Activated naive CD4-positive, alpha-beta T cell treated with anti-CD3 and anti-CD28 coated beads, Interleukin-2, amount 10 ng/mL, durations not matched to agents 7 days and 5 days (primary cell): ENCODE results near the gene TXK.

Experiments
- CTCF ChIA-PET: fragments of 350-600 bp; sonication (Branson Sonifier 250); formaldehyde crosslinking; loops from one replicate; lab custom pipeline; 2021; ENCODE audit warnings: antibody characterized with exemption; lab: Charles Lee
- DNase-seq: peaks from one replicate; pipeline ENCODE4 v3.0.0-alpha.2; 2020
- H3K27ac Mint-ChIP-seq: one replicate; pipeline ENCODE4 v1.8.0; 2021; ENCODE audit warnings: mild to moderate bottlenecking, moderate library complexity, mixed read lengths
- H3K27me3 Mint-ChIP-seq: one replicate; pipeline ENCODE4 v1.8.0; 2021; ENCODE audit warnings: mild to moderate bottlenecking, mixed read lengths
- H3K36me3 Mint-ChIP-seq: one replicate; pipeline ENCODE4 v1.8.0; 2021; ENCODE audit warnings: mixed read lengths
- H3K4me1 Mint-ChIP-seq: one replicate; pipeline ENCODE4 v1.8.0; 2021; ENCODE audit warnings: mixed read lengths
- H3K4me3 Mint-ChIP-seq: one replicate; pipeline ENCODE4 v1.8.0; 2021; ENCODE audit warnings: mild to moderate bottlenecking, moderate library complexity, mixed read lengths
- H3K9me3 Mint-ChIP-seq: one replicate; pipeline ENCODE4 v1.8.0; 2021; ENCODE audit warnings: mixed read lengths

TXK gene

DNA sequence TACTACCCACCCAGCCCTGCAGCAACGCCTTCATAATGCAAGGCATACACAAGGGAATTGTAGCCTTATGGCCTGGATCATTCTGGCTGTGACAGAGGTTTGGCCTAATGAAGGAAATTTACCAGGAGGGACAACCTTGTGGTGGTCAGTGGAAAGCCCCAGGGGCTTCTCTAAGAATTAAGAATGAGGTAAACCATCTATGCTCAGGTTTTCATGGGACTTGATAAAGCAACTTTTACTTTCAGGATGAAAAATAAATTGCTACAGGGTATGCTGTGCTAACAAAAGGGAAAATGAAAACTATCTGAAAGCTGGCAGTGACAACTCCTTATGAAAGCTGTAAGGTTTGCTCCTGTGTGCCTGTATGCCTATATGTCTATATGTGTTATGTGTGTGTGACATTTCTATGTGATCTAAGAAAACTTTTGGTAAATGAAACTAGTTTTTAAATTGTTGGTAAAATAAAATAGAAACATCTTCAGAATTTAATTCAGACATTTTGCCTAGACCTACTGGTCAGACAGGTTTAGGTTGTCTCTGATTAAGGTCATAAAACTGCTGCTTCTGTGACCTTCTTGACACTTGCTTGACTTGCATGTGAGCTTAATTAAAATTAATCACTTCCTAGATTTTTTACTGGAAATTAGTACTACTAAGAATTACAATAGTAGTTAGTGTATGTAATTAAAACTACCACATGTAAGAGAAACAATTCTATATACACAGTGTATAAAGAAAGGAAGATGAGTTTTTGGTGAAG, 19.9 kb upstream of the TXK start:
- H3K9me3 Mint-ChIP-seq = peaks cover 13% of the 10 kb centered on the region
- no peaks in the 10 kb centered on the region for H3K27me3 Mint-ChIP-seq
- no peaks in the 10 kb centered on the region for H3K4me1 Mint-ChIP-seq
- no peak overlapping the region for H3K4me3 Mint-ChIP-seq
- H3K36me3 Mint-ChIP-seq = peaks cover 5% of the 10 kb centered on the region
- DNase-seq = no peak
- CTCF ChIA-PET = no interaction called here
- no peak overlapping the region for H3K27ac Mint-ChIP-seq

DNA sequence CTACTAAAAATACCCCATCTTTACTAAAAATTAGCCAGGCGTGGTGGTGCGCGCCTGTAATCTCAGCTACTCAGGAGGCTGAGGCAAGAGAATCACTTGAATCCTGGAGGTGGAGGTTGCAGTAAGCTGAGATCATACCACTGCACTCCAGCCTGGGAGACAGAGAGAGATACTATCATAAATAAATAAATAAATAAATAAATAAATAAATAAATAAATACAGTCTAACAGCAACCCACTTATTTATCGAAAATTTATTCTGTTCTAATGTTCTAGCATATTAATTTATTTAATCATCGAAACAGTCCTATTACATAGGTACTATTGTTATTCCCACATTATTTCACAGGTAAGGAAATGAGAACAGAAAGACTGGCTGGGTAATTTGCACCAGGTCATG, 18.2 kb upstream of the TXK start:
- H3K36me3 Mint-ChIP-seq = peaks cover 5% of the 10 kb centered on the region
- no peak overlapping the region for H3K27ac Mint-ChIP-seq
- no peak overlapping the region for H3K4me3 Mint-ChIP-seq
- CTCF ChIA-PET = no interaction called here
- no peaks in the 10 kb centered on the region for H3K27me3 Mint-ChIP-seq
- H3K4me1 Mint-ChIP-seq = no peaks in the 10 kb centered on the region
- H3K9me3 Mint-ChIP-seq = peaks cover 13% of the 10 kb centered on the region
- DNase-seq = no peak

DNA sequence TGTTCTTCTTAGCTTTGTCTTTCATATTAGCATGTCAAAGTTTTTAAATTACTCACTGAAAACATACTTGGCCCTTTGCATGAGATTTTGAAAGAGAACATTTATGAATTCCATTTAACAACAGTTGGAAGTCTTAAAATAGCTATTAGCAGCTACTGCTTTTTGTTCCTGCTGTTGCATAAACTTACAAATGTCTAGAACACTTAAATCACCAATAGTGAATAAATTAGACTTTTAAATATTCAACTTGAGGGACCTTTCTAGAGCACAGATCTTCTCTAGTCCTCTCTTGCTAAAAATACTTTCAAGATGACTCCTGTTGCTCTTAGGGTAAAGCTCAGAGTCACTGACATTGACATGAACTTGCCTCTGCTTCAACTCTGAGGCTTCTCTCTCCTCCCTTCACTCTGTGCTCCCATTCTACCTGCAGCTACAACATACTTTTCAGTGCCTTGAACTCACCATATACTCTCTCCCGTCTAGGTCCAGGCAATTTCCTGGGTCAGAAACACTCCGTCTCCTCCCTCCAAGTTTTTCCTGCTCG, 15.8 kb upstream of the TXK start:
- H3K9me3 Mint-ChIP-seq = peaks cover 10% of the 10 kb centered on the region
- no peak for DNase-seq
- no peak overlapping the region for H3K4me3 Mint-ChIP-seq
- H3K27ac Mint-ChIP-seq = no peak overlapping the region
- CTCF ChIA-PET = interaction anchor here (1.0 kb wide), 1 partner anchor 216 kb away, joined by 3 read pairs; no protein-coding TSS in a partner anchor
- H3K36me3 Mint-ChIP-seq = peaks cover 3% of the 10 kb centered on the region
- H3K4me1 Mint-ChIP-seq = no peaks in the 10 kb centered on the region
- H3K27me3 Mint-ChIP-seq = no peaks in the 10 kb centered on the region

DNA sequence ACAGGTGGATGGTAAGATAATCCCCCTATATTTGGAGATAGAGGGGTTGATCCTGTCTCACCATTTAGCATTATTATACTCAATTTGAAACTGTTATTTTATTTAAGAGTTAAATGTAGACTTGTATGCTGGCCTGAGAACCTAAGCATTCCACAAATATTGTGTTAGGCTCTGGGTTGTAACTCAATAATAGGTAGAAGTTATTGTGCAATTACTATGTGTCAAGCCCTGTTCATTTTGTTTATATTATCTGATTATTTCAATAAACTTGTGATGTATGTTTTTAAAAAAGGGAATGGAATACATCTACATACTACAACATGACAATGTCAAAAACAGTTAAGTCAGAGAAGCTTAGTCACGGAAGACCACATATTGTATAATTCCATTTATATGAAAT, 13.6 kb upstream of the TXK start:
- H3K9me3 Mint-ChIP-seq = no peaks in the 10 kb centered on the region
- H3K36me3 Mint-ChIP-seq = no peaks in the 10 kb centered on the region
- H3K27me3 Mint-ChIP-seq = no peaks in the 10 kb centered on the region

DNA sequence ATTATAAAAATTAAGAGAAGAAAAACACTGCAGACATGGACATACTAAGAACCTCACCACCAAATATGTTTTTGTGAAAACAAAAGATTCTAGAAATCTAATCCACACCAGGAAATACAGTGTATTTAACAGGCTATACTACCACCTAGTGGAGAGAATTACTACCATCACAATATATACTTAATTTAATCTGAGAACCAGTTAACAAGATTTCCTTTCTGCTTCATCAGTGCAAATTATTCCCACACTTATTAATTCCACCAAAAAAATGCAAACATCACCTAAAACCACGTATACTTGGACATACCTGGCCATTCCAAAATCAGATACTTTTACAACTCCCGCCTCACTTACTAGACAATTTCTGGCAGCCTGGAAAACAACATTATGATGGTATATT, 7.0 kb upstream of the TXK start:
- CTCF ChIA-PET = interaction anchor here (0.8 to 5.3 kb wide), 5 partner anchors 13 to 135 kb away, joined by 3 to 143 read pairs (median 4); no protein-coding TSS in a partner anchor
- no peak for DNase-seq
- H3K27me3 Mint-ChIP-seq = no peaks in the 10 kb centered on the region
- H3K27ac Mint-ChIP-seq = no peak overlapping the region
- no peaks in the 10 kb centered on the region for H3K9me3 Mint-ChIP-seq
- H3K4me3 Mint-ChIP-seq = no peak overlapping the region
- H3K36me3 Mint-ChIP-seq = peaks cover 11% of the 10 kb centered on the region
- H3K4me1 Mint-ChIP-seq = peaks cover 52% of the 10 kb centered on the region

More for the DNA sequence above, 13.6 kb upstream of the TXK start:
- no peak overlapping the region for H3K27ac Mint-ChIP-seq
- no peak for DNase-seq
- CTCF ChIA-PET = no interaction called here
- H3K4me3 Mint-ChIP-seq = no peak overlapping the region
- H3K4me1 Mint-ChIP-seq = no peaks in the 10 kb centered on the region

DNA sequence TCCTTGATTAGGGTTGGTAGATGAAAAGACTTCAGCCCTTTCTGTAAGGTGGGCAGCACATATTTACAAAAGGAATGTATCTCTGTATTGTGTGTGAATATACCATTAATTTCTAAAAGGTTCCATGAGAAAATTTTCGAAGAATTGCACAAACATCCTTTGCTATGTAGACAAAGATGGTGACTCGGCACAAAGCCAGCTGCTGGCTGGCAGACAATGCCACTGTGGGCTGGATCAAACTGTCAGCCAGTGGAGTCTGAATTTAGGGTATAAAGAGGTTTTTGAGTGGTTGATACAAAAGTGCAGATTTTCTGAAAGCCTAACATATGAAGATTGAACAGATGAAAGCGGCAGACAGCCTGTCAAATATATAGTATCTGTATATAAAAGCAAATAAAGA, 5.6 kb upstream of the TXK start:
- peaks cover 20% of the 10 kb centered on the region for H3K36me3 Mint-ChIP-seq
- peak; percentile 35 for DNase-seq
- H3K9me3 Mint-ChIP-seq = no peaks in the 10 kb centered on the region
- peak overlapping the region; percentile 96 for H3K27ac Mint-ChIP-seq
- H3K4me1 Mint-ChIP-seq = peaks cover 65% of the 10 kb centered on the region
- H3K27me3 Mint-ChIP-seq = no peaks in the 10 kb centered on the region
- H3K4me3 Mint-ChIP-seq = peak overlapping the region; percentile 68
- CTCF ChIA-PET = interaction anchor here (1.0 to 5.3 kb wide), 12 partner anchors 12 to 435 kb away, joined by 3 to 143 read pairs (median 4); no protein-coding TSS in a partner anchor

DNA sequence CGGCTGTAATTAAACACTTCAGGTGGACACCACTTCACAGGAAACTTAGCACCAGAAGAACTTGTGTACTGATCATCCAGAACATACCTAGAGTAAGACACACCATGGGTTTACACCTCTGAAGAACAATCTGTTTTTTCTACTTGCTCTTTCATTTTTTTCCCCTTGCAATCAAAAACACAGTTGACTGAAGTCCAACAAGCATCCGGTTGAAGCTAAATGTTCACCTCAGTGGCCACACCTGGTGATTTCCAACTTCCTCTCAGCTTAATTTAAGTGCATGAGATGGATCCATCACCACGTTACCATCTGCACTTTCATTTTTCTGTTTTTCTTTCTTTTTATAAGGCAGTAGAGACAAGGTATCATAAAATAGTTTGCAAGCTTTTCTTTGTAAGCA, 4.9 kb upstream of the TXK start:
- CTCF ChIA-PET = interaction anchor here (1.0 to 5.3 kb wide), 9 partner anchors 11 to 434 kb away, joined by 3 to 143 read pairs (median 4); no protein-coding TSS in a partner anchor
- Mint-ChIP-seq H3K36me3 (peaks cover 22% of the 10 kb centered on the region), H3K4me3 (peak overlapping the region; percentile 68), H3K9me3 (no peaks in the 10 kb centered on the region), H3K27me3 (no peaks in the 10 kb centered on the region), H3K27ac (peak overlapping the region; percentile 96), H3K4me1 (peaks cover 73% of the 10 kb centered on the region)
- peak; percentile 73 for DNase-seq

DNA sequence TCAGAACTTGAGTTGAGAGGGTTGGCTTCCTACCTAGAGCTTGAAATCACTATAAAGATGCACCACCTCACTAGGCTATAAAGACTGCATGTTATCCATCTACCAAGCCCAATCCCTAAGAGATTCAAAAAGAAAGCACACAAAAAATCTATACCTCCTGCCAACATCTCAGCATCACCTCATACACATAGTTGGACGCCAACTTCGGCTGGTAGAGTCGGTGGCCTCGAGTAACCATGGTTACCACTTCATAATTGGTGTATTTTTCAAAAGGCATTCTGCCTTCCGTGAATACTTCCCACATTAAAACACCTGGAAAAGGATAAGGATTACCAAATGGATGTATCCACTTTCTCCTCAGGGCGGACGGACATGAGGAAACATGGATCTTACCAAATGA, 4.5 kb upstream of the TXK start:
- H3K4me3 Mint-ChIP-seq = peak overlapping the region; percentile 68
- CTCF ChIA-PET = interaction anchor here (1.0 to 5.3 kb wide), 6 partner anchors 11 to 137 kb away, joined by 3 to 143 read pairs (median 6); no protein-coding TSS in a partner anchor
- DNase-seq = no peak
- H3K36me3 Mint-ChIP-seq = peaks cover 24% of the 10 kb centered on the region
- no peaks in the 10 kb centered on the region for H3K27me3 Mint-ChIP-seq
- H3K27ac Mint-ChIP-seq = peak overlapping the region; percentile 96
- H3K9me3 Mint-ChIP-seq = no peaks in the 10 kb centered on the region
- peaks cover 74% of the 10 kb centered on the region for H3K4me1 Mint-ChIP-seq

DNA sequence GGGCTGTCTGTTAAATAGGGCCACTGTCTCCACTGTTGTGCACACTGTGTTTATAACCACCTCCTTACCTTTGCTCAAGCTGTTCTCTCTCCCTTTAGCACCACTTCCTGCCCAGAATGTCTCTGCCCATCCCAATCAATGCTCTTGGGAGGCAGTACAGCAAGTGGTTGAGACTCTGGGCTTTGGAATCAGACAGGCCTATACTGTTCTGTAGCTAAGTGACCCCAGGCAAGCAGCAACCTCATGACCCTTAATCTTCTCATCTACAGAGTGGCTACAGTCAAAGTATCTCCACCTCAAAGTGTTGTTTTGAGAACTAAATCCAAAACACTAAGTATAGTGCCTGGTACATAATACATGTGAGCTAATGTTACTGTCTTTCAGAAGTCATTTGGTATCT, 3.8 kb upstream of the TXK start:
- H3K36me3 Mint-ChIP-seq = peaks cover 26% of the 10 kb centered on the region
- H3K9me3 Mint-ChIP-seq = no peaks in the 10 kb centered on the region
- peaks cover 74% of the 10 kb centered on the region for H3K4me1 Mint-ChIP-seq
- peak overlapping the region; percentile 68 for H3K4me3 Mint-ChIP-seq
- no peaks in the 10 kb centered on the region for H3K27me3 Mint-ChIP-seq
- peak; percentile 42 for DNase-seq
- H3K27ac Mint-ChIP-seq = peak overlapping the region; percentile 96
- CTCF ChIA-PET = interaction anchor here (1.0 to 5.3 kb wide), 3 partner anchors 10 to 137 kb away, joined by 3 to 143 read pairs (median 14); no protein-coding TSS in a partner anchor

DNA sequence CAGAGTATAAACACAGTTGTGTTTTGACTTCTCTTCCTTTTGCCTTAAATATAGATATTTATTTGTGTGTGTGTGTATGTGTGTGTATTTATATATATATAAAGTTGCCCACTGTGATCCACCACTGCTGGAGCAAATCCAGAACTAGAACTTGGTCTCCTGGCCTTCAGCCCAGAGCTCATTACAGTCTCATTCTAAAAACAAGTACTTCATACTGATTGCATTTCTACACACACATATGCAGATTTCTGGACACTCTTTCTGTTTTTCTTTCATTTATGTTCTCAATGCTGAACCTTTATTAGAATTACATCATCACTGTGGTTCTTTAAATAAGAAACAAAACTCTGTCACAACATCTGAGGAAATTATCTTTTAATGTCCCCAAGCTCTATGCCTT, 381 bp downstream of the TXK start:
- DNase-seq = no peak
- Mint-ChIP-seq H3K27ac (peak overlapping the region; percentile 99), H3K9me3 (no peaks in the 10 kb centered on the region), H3K4me3 (peak overlapping the region; percentile 94), H3K4me1 (peaks cover 80% of the 10 kb centered on the region), H3K36me3 (peaks cover 56% of the 10 kb centered on the region), H3K27me3 (no peaks in the 10 kb centered on the region)
- CTCF ChIA-PET = no interaction called here

DNA sequence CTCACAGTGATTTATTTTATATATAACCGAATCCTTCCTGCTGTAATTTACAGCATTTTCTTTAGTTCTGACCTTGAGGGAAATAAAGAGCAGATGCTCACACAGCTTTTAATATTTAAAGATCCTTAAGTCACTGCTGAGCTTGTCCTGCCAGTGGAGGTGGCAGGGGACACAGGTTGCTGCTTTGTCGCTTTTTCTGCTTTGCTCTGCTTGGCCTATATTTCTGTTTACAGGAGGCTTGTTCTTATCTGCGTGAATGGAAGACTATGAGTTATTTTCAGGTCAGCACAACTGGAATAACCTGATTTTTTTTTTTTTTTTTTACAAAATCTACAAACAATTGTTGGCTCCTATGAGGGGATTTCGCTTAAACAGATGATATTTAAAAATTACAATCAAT, 2.3 kb downstream of the TXK start:
- Mint-ChIP-seq H3K27ac (peak overlapping the region; percentile 99), H3K36me3 (peaks cover 61% of the 10 kb centered on the region), H3K4me3 (peak overlapping the region; percentile 94), H3K4me1 (peaks cover 80% of the 10 kb centered on the region), H3K9me3 (no peaks in the 10 kb centered on the region), H3K27me3 (no peaks in the 10 kb centered on the region)
- DNase-seq = no peak
- CTCF ChIA-PET = interaction anchor here (2.8 to 8.9 kb wide), 2 partner anchors 7 to 23 kb away, joined by 10 to 143 read pairs; no protein-coding TSS in a partner anchor

DNA sequence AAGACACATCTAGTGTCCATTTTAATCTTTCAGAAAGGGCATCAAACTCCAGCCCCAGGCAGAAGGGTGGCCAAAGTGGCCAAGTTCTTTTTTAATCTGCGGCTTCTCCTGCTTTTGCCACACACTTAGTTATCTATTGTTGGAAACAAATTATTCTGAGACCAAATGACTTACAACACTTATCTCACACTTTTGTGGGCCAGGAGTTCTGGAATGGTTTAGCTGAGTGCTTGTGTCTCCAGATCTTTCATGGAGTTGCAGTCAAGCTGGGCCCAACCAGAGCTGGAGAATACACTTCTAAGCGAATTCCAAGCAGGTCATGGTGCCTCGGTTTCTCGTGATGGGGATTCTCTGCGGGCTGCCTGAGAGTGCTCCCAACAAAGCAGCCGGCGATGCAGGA, 4.0 kb downstream of the TXK start:
- Mint-ChIP-seq H3K4me1 (peaks cover 80% of the 10 kb centered on the region), H3K27ac (peak overlapping the region; percentile 99), H3K27me3 (no peaks in the 10 kb centered on the region), H3K36me3 (peaks cover 62% of the 10 kb centered on the region), H3K4me3 (peak overlapping the region; percentile 94), H3K9me3 (no peaks in the 10 kb centered on the region)
- no peak for DNase-seq
- CTCF ChIA-PET = interaction anchor here (0.5 to 8.9 kb wide), 3 partner anchors 8 to 123 kb away, joined by 3 to 143 read pairs (median 10); no protein-coding TSS in a partner anchor

DNA sequence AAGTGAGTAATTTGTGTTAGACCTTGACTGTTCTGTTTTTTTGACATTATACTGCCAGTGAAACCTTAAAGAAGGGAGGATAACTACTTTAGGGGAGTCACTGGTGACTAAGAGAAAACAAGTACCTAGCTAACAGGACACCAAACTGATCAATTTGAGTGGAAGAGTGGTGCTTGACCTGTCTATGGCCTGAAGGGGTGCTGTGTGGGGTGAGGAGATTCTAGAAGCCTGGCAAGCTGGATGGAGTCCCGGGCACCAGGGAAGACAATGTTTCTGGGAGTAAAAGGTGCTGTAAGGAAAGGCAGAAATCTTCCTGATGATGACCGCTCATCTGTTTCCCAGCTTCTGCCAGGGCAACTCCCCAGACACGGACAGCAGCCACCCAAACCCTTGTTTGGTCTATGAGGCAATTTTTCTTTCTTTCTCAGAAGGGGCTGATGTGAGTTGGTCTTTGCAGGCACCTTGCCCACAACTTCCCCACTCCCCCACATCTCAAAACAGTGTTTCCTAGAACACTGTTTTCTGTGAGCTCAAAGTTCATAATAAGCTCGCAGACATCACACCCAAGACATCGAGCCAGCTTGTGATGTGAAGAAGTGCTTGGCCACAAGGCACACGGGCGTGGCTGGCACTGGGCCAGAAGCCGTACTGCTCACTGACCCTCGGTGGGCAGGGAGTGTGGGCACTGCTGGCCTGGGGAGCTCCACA, 4.6 kb downstream of the TXK start:
- no peaks in the 10 kb centered on the region for H3K9me3 Mint-ChIP-seq
- H3K36me3 Mint-ChIP-seq = peaks cover 65% of the 10 kb centered on the region
- peak; percentile 56 for DNase-seq
- H3K4me1 Mint-ChIP-seq = peaks cover 78% of the 10 kb centered on the region
- H3K4me3 Mint-ChIP-seq = peak overlapping the region; percentile 94
- H3K27ac Mint-ChIP-seq = peak overlapping the region; percentile 99
- CTCF ChIA-PET = interaction anchor here (0.7 to 8.9 kb wide), 4 partner anchors 9 to 833 kb away, joined by 3 to 143 read pairs (median 7); no protein-coding TSS in a partner anchor
- no peaks in the 10 kb centered on the region for H3K27me3 Mint-ChIP-seq
